ENCODE results near the gene NUAK1.

NUAK1 gene

DNA sequence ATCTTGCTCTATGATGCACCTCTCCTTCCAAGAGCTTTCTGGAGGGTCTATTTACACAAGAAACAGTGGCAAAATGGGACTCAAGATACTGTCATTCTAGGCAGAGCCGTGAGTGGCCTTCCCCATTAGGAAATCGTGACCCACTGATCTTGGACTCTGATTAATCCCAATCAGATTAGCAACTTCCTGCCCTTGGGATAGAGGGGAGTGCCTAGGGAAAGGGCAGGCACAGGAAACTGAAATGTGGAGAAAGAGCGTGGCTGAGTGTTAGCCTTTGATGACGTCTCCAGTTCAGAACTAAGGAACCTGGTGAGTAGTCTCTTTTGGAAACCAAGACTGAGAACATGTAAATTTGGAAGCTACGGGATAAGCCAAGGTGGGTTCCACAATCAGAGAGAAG lies 76.1 kb downstream of the NUAK1 start:
- DNase-seq (ENCODE audit: low read depth): no peak

DNA sequence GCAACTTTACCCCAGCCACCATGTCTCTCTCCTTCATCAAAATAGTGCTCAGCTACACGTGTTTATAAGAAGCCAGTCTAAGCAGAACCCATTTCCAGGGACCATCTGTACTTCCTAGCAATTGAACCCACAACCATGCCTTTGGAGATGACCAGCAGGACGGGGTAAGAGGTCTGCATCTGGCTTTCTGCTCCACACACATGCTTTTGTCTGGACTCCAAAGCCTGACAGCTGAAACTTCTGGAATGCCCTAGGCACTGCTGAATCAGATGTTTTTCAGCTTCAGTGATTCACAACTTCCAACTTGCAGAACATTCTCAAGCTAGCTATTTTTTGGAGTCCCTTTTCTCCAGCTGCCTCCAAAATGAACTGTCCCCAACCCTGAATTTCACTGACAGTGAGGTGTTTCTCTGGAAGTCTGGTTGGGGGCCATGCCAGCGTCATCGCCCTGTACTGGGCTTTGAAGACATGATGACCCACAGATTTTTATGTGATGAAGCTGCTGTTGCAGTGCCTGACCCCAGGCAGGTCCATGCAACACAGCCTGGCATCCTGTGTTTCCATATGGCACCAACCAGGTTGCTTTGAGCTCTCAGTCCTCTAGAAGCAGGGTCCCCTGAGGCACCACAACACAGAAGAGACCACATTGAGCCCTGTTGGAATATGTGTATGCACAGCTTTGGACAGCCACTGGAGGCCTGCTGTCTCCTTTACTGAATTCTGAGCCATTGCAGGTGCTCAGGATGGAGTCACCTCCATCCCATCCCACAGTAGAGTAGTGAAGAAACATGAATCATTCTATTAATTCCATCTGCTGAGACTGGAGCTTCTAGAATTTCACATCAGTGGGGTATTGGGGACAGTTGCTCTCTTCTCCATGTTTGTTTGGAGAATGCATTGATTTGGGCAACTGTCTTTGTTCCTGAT lies 80.2 kb downstream of the NUAK1 start:
- DNase-seq (ENCODE audit: low read depth): no peak

DNA sequence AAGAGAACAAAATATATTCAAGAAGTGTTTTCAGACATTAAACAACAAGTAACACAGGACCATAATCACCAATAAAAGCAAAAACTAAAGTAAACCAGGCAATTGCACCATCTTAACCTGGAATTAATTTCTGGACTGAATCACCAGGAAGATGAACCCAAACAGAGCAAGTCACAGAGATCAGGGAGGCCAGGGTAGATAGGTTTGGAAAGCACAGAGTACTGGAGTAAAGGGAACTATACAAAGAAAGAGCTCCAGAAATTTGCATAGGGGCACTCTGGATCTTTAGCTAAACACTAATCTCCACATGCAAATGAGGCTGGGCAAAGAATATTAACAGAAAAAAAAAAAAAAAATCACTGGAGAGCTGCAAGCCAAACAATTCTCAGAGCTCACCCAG lies 84.7 kb downstream of the NUAK1 start:
- DNase-seq (ENCODE audit: low read depth): no peak

DNA sequence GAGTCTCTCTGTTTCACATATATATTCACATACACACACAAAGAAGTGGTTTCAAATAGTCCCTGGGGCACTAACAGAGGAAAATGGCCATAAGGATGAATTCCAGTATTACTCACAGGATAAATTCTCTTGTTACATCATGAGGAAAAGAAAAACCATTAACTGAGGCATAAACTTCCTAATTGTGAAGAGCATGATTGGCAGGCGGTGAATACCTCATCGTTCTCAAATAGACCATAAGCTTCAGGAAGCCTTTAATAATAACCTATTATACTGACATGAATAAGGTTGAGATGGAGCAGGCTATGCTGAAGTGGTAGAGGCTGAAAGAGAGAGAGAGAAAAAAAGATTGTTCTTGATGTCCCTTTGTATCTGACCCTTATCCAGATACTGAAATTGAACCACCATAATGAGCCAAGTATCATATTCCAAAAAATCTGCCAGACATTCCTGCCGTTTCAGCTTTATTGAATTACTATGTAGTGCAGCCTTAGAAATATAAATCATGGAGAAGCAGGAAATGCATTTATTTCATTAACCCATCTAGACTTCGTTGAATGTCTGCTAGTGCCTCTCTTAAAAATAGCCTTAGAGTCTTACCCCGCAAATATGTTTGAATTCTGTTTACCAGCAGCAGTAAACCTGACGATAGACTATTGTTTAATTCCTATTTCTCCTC lies 86.8 kb downstream of the NUAK1 start:
- no peak for DNase-seq (ENCODE audit: low read depth)

DNA sequence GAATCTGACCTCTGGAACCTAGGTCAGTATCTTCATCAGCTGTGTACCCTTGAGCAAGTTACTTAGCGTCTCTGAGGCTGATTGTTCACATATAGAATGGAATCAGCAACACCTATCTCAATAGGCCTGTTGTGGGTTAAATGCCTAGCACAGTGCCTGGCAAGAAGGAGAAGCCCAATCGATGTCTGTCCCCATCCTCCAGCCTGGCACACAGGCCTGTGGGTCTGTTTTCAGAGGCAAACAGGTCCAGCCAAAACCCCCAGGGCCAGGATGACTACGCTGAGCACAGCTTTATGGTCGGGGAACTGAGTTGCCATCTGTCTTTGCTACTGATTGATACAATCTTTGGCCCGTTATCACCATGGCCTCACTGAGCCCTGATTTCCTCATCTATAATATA lies 89.2 kb downstream of the NUAK1 start:
- no peak for DNase-seq (ENCODE audit: low read depth)

DNA sequence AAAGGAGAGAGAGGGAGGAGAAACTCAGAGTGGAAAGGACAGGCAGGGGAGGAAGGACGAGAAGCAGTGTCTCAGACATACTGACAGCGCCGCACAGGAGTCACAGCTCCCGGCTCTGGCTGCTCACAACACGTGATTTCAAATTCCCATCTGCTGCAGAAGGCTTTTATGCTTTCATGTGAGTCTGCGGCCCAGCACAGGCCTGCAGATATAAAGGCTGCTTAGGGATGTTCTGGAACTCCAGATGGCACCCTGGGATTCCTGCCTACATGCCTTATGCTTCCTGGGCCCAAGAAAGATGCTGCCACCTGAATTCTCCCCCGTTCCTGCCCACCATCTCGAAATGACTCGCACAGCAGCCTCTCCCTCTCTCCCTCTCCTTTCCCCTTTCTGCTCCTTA lies 89.6 kb downstream of the NUAK1 start:
- DNase-seq (ENCODE audit: low read depth): no peak

DNA sequence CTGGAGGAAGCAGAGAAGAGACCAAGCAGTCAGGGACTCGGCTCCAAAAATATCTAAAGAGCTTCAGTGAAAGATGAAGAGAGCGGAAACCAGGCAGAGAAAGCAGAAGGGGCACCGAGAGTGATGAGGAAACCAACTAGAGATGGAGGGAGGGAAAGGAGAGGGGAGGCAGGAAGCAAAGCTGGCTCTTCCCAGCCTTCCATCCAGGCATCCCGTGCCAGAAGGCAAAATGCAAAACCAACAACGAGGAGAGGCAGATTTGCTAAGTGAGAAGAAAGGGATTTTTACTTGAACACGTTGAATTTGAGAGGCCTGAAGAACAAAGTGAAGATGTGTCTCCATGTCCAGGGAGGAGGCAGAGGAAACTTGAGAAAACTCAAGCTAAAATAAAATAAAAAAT lies 90.1 kb downstream of the NUAK1 start:
- no peak for DNase-seq (ENCODE audit: low read depth)

DNA sequence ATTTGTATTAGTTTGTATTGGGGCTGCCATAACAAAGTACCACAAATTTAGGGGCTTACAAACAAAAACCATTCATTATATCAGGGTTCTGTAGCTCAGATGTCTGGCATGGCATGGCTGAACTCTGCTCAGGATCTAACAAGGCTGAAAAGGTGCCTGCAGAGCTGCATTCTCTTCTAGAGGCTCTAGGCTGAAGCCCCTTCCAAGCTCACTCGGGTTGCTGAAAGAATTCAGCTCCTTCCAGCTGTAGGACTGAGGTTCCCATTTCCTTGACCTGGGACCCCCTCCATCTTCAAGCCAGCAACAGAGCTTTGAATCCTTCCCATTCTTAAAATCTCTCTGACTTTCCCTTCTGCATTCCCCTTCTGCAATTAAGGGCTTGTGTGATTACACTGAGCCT lies 90.7 kb downstream of the NUAK1 start:
- no peak for DNase-seq (ENCODE audit: low read depth)

DNA sequence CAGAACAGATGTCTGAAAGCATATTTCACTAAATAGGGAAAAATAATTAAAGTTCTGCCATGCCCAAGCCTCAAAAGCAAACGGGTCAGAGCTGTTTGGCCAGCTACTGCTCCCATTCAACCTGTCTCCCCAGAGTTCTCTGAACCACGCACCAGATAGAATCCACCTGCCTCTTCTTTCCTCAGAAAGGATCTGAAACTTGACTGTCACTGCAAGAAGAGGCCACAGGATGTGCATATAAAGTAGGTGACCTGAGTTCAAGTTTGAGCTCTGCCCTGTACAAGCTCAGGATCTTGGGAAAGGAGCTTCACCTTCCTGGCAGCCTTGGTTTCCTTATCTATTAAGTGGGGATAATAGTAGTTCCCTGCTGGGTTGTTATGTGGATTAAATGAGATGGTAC lies 91.8 kb downstream of the NUAK1 start:
- no peak for DNase-seq (ENCODE audit: low read depth)

DNA sequence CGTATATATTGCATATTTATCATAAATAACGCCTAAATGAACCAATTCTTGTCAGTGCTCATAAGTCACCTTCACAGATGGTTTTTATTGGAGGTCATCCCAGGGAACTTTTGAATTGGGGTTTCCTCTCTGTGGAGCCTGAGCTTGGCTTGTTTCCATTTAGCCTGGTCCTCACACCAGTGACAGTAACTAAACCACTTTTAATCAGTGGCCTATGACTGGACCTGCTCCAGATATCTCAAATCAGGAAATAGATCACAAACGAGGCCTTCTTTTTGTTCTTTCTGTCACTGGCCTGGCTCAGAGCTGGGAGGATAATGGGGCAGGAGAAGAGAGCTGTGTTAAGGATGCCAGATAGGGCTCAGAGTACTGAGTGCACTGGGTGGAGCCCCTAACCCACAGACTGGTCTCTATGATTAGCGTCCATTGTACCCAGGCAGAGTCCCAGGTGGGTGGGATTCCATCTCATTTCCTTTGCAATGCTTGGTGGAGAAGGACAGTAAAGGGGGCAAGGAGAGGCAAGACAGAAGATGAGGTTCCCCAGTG lies 92.4 kb downstream of the NUAK1 start:
- DNase-seq (ENCODE audit: low read depth): no peak

DNA sequence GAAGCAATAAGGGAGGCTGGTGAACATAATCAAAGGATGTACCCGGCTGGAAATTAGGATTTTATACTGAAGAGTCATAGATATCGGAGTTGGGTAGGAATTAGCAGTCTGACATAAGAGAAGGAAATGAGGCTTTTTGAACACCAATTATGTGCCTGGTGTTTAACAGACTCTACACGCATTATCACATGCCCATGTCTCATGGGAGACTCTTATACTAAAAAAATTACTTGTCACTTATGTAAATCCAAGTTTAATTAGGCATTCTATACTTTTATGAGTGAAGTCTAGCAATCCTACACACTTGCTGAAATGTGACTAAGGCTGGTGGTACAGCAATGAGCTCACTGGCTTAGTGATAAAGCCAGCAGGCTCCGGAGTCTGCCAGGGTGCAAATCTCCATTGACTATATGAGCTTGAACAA lies 93.5 kb downstream of the NUAK1 start:
- no peak for DNase-seq (ENCODE audit: low read depth)

DNA sequence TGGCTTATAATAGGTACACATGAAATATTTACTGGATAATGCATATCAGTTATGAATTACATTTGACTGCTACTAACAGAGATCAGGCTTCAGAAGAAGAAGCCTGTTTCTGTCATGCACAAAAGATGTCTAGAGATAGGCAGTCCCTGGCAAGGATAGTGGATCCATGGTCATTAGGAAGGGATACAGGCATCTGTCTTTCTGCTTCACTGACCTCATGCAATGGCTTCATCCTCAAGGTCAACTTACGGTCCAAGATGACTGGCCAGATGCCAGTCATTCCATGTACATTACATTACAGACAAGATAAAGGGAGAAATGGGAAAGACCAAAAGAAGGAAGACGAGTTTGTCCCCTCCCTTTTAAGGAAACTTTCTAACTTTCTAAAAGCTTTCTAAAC lies 94.0 kb downstream of the NUAK1 start:
- no peak for DNase-seq (ENCODE audit: low read depth)

DNA sequence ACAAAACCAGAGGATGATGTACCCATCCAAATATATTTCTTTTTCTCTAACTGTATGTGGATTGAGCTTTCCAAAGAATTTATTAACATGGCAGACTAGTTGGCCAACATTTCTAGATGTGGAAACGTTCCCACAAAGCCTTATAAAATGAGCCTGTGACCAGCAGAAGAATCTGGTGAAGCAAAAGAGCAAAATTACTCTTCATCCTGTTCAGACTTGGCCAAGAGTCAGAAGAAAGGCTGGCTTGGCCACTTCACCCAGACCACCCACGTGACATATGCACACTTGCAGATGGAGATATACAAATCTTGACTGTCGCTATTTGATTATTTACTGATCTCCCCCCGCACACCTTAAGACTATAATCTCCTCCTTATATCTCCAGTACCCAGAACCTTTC lies 96.7 kb downstream of the NUAK1 start:
- DNase-seq (ENCODE audit: low read depth): no peak

DNA sequence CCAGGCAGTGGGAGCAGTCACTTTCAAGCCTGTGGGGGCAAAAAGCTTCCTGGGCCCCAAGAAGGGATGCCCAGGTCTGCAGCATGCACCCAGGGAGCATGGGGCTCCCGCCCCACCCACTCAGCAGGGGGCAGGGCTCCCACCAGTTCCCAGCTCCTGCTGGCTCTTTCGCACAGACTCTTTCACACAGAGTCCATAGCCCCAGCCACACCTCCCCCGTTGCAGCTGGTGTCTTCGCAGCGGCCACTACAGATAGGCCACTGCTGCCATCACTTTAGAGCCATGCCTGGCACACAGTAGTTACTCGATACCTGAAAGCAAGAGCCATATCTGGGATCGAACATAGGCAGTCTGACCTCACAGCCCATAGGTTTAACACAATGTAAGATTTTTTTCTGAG lies 98.2 kb downstream of the NUAK1 start:
- no peak for DNase-seq (ENCODE audit: low read depth)

DNA sequence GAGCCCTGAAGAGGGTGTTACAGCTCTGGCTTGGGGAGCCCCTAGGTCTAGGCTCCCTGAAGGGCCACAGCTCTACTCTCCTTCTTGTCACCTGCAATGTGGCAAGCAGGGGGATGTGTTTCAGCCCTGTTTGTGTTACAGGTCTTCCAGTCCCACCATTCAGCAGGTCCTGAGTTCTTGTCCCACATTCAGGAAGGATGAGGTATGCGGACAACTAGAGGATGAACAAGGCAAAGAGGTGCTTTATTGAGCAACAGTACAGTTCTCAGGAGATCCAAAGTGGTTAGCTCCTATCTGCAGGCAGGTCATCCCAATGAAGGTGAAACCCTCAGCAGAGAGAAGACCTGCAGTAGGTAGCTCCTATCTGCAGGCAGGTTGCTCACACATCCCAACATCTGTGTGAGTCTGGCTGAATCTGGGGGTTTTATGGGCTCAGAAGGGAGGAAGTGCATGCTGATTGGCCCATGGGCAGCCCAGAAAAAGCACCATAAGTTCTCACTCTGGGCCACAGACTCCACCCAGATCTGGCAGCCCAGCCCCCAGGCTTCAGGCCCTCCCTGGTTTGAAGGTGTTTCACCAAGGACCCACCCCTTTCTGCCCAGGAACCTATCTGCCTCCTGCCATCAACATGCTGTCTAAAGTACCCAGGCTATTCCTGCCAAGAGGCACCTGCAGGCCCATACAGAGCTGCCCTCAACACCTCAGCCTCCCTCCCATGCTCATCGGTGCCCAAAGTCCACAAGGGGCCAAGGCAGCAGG lies 98.9 kb downstream of the NUAK1 start:
- DNase-seq (ENCODE audit: low read depth): no peak

DNA sequence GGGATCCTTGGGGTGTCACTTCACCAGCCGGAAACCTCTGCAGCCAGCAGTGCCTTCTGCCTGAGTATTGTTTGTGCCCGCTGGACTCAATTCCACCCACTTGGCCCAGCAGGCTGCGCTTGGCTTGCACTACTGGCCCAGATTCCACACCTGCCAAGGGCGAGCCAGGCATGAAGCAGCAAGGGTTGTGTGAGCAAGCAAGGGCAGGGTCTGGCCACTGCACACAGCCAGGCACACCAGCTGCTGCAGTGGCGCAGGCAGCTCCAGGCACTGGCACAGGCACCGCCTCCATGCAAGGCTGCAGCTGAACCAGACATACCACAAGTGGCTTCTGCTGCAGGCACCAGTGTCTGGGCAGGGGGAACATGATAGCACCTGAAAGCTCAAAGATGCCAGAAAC lies 99.5 kb downstream of the NUAK1 start:
- no peak for DNase-seq (ENCODE audit: low read depth)

DNA sequence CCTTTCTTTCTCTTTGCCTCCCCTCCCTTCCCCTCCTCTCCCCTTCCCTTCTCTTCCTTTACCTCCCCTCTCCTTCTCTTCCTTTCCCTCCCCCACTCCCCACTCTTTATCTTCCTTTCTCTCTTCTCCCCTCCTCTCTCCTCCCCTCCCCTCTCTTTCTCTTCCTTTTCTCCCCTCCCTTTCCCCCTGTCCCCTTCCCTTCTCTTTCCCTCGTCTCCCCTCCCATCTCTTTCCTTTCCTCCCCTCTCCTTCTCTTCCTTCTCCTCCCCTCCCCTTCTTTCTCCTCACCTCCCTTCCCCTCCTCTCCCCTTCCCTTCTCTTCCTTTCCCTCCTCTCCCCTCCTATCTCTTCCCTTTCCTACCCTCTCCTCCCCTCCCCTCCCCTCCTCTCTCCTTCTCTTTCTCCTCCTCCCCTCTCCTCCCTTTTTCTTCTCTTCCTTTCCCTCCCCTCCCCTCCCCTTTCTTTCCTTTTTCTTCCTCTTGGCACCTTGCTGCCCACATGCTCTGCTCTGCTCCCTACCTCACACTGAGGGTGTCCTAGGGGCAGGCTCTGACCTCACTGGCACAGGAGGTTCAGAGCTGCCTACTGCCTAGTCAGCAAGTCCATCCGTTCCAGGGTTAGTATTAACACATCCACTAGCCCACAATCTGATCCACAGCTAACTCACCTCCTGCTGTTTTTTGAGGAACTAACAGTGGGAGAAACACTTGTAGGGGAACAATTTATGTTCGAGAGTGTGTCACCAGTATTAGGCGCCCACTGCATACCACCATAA lies 101.0 kb downstream of the NUAK1 start:
- no peak for DNase-seq (ENCODE audit: low read depth)

DNA sequence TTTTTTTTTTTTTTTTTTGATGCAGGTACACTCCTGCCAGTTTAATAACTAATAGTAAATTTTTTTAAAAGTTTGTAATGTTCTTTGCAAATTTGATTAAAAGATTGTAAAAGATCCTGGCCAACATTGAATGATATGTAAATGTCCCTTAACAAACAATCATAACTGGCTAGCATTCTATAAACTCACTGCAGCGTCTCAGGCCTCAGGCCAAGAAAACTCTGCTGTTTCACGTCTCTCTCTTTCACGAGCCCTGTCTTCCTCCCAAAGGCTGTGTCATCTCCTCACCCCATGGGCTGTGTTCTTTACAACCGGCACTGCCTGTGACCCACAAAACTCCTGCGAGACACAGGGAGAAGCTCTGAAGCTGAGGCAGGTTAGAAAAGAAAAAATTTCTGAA lies 103.3 kb downstream of the NUAK1 start:
- no peak for DNase-seq (ENCODE audit: low read depth)

DNA sequence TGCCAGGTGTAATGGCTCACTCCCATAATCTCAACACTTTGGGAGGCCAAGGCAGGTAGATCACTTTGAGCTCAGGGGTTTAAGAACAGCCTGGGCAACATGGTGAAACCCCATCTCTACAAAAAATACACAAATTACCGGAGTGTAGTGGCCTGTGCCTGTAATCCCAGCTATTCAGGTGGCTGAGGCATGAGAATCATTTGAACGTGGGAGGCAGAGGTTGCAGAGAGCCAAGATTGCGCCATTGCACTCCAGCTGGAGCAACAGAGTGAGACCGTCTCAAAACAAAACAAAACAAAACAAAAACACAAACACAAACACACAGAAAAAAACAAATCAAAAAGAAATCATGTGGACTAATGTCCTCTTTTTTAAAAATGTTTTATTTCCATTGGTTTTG lies 104.4 kb downstream of the NUAK1 start:
- no peak for DNase-seq (ENCODE audit: low read depth)

DNA sequence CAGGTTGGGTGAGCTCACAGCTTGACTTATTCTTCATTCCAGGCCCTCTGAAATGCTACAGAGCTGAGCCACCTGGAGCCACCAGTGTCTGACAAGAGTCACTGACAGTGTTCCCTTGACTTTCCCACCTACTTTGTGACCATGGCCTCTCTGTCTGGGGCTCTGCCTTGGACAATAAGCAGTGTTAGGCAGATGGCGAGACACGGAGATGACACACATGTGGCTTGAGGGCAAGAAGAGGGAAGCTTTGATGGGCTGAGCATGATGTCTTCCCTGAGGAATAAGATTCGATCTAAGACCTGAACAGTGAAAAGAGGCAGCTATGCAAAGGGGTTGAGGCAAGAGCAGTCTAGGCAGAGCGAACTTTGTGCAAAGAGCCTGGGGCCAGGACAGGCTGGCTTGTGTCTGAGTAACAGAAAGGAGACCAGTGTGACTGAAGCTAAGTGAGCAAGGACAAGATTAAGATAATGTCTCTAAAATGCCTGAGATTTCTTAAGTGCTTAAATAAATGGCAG lies 105.5 kb downstream of the NUAK1 start:
- DNase-seq (ENCODE audit: low read depth): no peak

DNA sequence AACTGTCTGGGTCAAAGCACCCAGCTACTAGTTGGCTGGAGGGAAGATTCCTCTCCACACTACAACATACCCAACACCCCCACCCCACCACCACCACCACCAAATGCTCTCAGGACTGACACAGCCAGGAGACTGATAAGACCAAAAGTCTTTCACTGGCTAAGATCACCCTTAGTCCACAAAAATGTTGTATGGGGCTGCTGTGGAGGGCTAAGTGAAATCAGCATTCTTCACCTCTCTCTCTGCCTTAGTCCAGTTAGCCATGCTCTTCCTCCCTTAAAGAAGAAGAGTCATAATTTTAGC lies 106.2 kb downstream of the NUAK1 start:
- DNase-seq (ENCODE audit: low read depth): no peak
